Effector memory CD4-positive, alpha-beta T cell (primary cell): ENCODE measurements around the gene ARL4C.

Experiments used
- DNase-seq, 3 donors: peaks; one replicate each; pipeline ENCODE4 v3.0.0-alpha.2; 2020
- H3K27ac ChIP-seq: 2 replicates; pipeline ENCODE4 v1.7.0; 2013; ENCODE audit warnings: mild to moderate bottlenecking, low read length, moderate library complexity; ENCODE audit not compliant: insufficient read depth, poor library complexity, severe bottlenecking
- H3K27me3 ChIP-seq: replicated peaks from 2 replicates; pipeline ENCODE4 v1.7.0; 2013; ENCODE audit warnings: mild to moderate bottlenecking, low read length; ENCODE audit not compliant: insufficient read depth, control insufficient read depth, poor library complexity, severe bottlenecking
- H3K36me3 ChIP-seq: 2 replicates; pipeline ENCODE4 v1.7.0; 2013; ENCODE audit warnings: mild to moderate bottlenecking, low read length, moderate library complexity; ENCODE audit not compliant: control insufficient read depth, insufficient read depth
- H3K4me1 ChIP-seq: 2 replicates; pipeline ENCODE4 v1.7.0; 2013; ENCODE audit warnings: low read length, mild to moderate bottlenecking; ENCODE audit not compliant: control insufficient read depth, insufficient read depth, poor library complexity, severe bottlenecking
- H3K4me3 ChIP-seq: 2 replicates; pipeline ENCODE4 v1.7.0; 2013; ENCODE audit warnings: low read length, low read depth, mild to moderate bottlenecking; ENCODE audit not compliant: insufficient read depth, poor library complexity, severe bottlenecking
- H3K9me3 ChIP-seq: 2 replicates; pipeline ENCODE4 v1.7.0; 2013; ENCODE audit warnings: mild to moderate bottlenecking, low read length, moderate library complexity; ENCODE audit not compliant: control insufficient read depth
- total RNA-seq, 3 donors: gene quantifications; one replicate each; lab custom pipeline; 2026; lab: John Stamatoyannopoulos, UW

ARL4C gene
- total RNA-seq, result 577 to 1,538 (median 829) reads per million in 3 donors

GRCh38 chr2:234496835-234497593 lies at the start of gene ARL4C:
TSS of gene ARL4C (minus strand) at chr2:234497081. CDS start at chr2:234496586, 495 bp downstream.
- no peaks in the 10 kb centered on the region for H3K27me3 ChIP-seq
- no peaks in the 10 kb centered on the region for H3K9me3 ChIP-seq
- H3K27ac ChIP-seq, result peak within 1 kb of the TSS; percentile 98
- DNase-seq, result peak; percentile 56 to 71 (median 68)
- peak within 1 kb of the TSS; percentile 99 for H3K4me3 ChIP-seq
- peaks cover 21% of the 10 kb centered on the region for H3K36me3 ChIP-seq
- H3K4me1 ChIP-seq, result peaks cover 33% of the 10 kb centered on the region

- Histone ChIP-seq H3K4me3 (no peak overlapping the region), H3K27ac (no peak overlapping the region), H3K9me3 (no peaks in the 10 kb centered on the region), H3K27me3 (no peaks in the 10 kb centered on the region), H3K36me3 (no peaks in the 10 kb centered on the region), H3K4me1 (peaks cover 5% of the 10 kb centered on the region)
- DNase-seq, result peak; percentile 47 to 59 (median 54)
Observed at GRCh38 chr2:234544659-234545611, 48.1 kb upstream of the ARL4C start.

GRCh38 chr2:234542742-234543141 lies 45.9 kb upstream of the ARL4C start:
- DNase-seq, result no peak
- no peaks in the 10 kb centered on the region for H3K36me3 ChIP-seq
- no peaks in the 10 kb centered on the region for H3K9me3 ChIP-seq
- no peak overlapping the region for H3K4me3 ChIP-seq
- no peaks in the 10 kb centered on the region for H3K27me3 ChIP-seq
- H3K4me1 ChIP-seq, result peaks cover 5% of the 10 kb centered on the region
- no peak overlapping the region for H3K27ac ChIP-seq

- Histone ChIP-seq H3K36me3 (no peaks in the 10 kb centered on the region), H3K9me3 (no peaks in the 10 kb centered on the region), H3K27ac (no peak overlapping the region), H3K27me3 (no peaks in the 10 kb centered on the region), H3K4me3 (no peak overlapping the region), H3K4me1 (no peaks in the 10 kb centered on the region)
- no peak for DNase-seq
Observed at GRCh38 chr2:234537929-234538328, 41.0 kb upstream of the ARL4C start.

- Histone ChIP-seq H3K9me3 (no peaks in the 10 kb centered on the region), H3K36me3 (no peaks in the 10 kb centered on the region), H3K27me3 (no peaks in the 10 kb centered on the region), H3K27ac (no peak overlapping the region), H3K4me1 (no peaks in the 10 kb centered on the region), H3K4me3 (no peak overlapping the region)
- no peak for DNase-seq
Observed at GRCh38 chr2:234536178-234536965, 39.5 kb upstream of the ARL4C start.

- no peak for DNase-seq
- H3K27me3 ChIP-seq, result no peaks in the 10 kb centered on the region
- no peaks in the 10 kb centered on the region for H3K9me3 ChIP-seq
- H3K36me3 ChIP-seq, result no peaks in the 10 kb centered on the region
- no peaks in the 10 kb centered on the region for H3K4me1 ChIP-seq
- no peak overlapping the region for H3K27ac ChIP-seq
- no peak overlapping the region for H3K4me3 ChIP-seq
Observed at GRCh38 chr2:234535464-234535863, 38.6 kb upstream of the ARL4C start.

- no peaks in the 10 kb centered on the region for H3K27me3 ChIP-seq
- no peak overlapping the region for H3K27ac ChIP-seq
- DNase-seq, result no peak
- H3K9me3 ChIP-seq, result no peaks in the 10 kb centered on the region
- H3K4me1 ChIP-seq, result no peaks in the 10 kb centered on the region
- H3K4me3 ChIP-seq, result no peak overlapping the region
- no peaks in the 10 kb centered on the region for H3K36me3 ChIP-seq
Observed at GRCh38 chr2:234534515-234534914, 37.6 kb upstream of the ARL4C start.

- DNase-seq, result no peak
- Histone ChIP-seq H3K4me1 (no peaks in the 10 kb centered on the region), H3K27ac (no peak overlapping the region), H3K27me3 (no peaks in the 10 kb centered on the region), H3K36me3 (no peaks in the 10 kb centered on the region), H3K4me3 (no peak overlapping the region), H3K9me3 (no peaks in the 10 kb centered on the region)
Observed at GRCh38 chr2:234533626-234534025, 36.7 kb upstream of the ARL4C start.

GRCh38 chr2:234528410-234529148 lies 31.7 kb upstream of the ARL4C start:
- Histone ChIP-seq H3K4me3 (no peak overlapping the region), H3K27ac (no peak overlapping the region), H3K9me3 (peaks cover 3% of the 10 kb centered on the region), H3K36me3 (no peaks in the 10 kb centered on the region), H3K27me3 (no peaks in the 10 kb centered on the region), H3K4me1 (no peaks in the 10 kb centered on the region)
- no peak for DNase-seq
